Measurements from ENCODE around the gene TMC6. TPM values are rescaled to one million over a fixed set of nuclear protein-coding genes. Genes with fewer than 3 reads are reported as not detected.

TMC6 gene
- total and polyA plus RNA-seq, 2 of the 13 experiments (the other 11 are each of a cell fraction or from before 2014, with no cell fraction given): 48.4 to 99.1 TPM

DNA sequence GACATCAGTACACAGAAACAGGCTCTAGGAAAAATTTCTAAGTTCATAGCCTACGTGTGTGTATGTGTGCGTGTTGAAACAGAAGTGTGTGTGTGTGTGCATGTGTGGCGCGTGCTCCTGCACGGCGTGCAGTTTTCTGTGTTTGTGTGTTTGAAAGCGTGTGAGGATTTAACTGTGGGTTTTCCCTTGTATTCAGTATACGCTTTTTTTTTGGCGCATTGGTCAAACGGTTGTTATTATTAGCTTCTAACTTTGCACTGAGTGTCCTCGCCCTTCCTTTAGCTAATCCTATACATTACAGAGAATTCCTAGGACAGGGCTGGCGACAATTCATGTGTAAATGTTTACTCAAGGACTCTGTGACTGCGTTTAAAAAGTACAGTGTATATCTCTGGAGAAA is 23.0 kb downstream of the TMC6 start (continued):
- TF ChIP-seq EHMT2 (IDR thresholded peaks at IDR 0.05; ENCODE audit: borderline replicate concordance, low read depth, low read length) (no peak), HNF4G (IDR thresholded peaks at IDR 0.05; ENCODE audit: borderline replicate concordance, low read depth, low read length) (no peak), HNF4G (CRISPR knock-in tag; IDR thresholded peaks at IDR 0.05; ENCODE audit: borderline replicate concordance, low read depth) (no peak), CEBPB (IDR thresholded peaks at IDR 0.05; ENCODE audit: borderline replicate concordance, low read depth, low read length) (no peak), ZNF598 (CRISPR knock-in tag; IDR thresholded peaks at IDR 0.05; ENCODE audit: borderline replicate concordance) (no peak), ZBTB20 (CRISPR knock-in tag; IDR thresholded peaks at IDR 0.05; ENCODE audit: borderline replicate concordance, low read depth) (peak; percentile 99), PLRG1 (conservative IDR thresholded peaks at IDR 0.05) (no peak), RFXAP (CRISPR knock-in tag; IDR thresholded peaks at IDR 0.05; ENCODE audit: borderline replicate concordance) (no peak), PRPF4 (IDR thresholded peaks at IDR 0.05; ENCODE audit: low read depth, low read length, poor library complexity, severe bottlenecking) (no peak), JUN (CRISPR knock-in tag; IDR thresholded peaks at IDR 0.05) (no peak), IKZF4 (CRISPR knock-in tag; IDR thresholded peaks at IDR 0.05; ENCODE audit: borderline replicate concordance, low read depth, not compliant biosample characterization) (no peak), POGK (CRISPR knock-in tag; conservative IDR thresholded peaks at IDR 0.05) (0 out of 2 replicates have a peak, but pooled peaks have one; percentile 30), TOPORS (CRISPR knock-in tag; IDR thresholded peaks at IDR 0.05) (no peak), PAX8 (CRISPR knock-in tag; IDR thresholded peaks at IDR 0.05; ENCODE audit: borderline replicate concordance) (no peak), CHD4 (IDR thresholded peaks at IDR 0.05; ENCODE audit: borderline replicate concordance, low read length) (peak; percentile 53; the same call in 1 of the 2 replicates), ZMAT3 (CRISPR knock-in tag; conservative IDR thresholded peaks at IDR 0.05) (no peak), CC2D1A (CRISPR knock-in tag; IDR thresholded peaks at IDR 0.05) (no peak), ZNF337 (CRISPR knock-in tag; IDR thresholded peaks at IDR 0.05; ENCODE audit: borderline replicate concordance, low read depth) (no peak), HNRNPH1 (optimal IDR thresholded peaks at IDR 0.05; ENCODE audit: low read depth, low read length) (no peak), ATF7 (IDR thresholded peaks at IDR 0.05) (no peak), ATF7 (CRISPR knock-in tag; IDR thresholded peaks at IDR 0.05) (no peak), ZNF607 (CRISPR knock-in tag; IDR thresholded peaks at IDR 0.05; ENCODE audit: borderline replicate concordance) (no peak), ZNF292 (CRISPR knock-in tag; IDR thresholded peaks at IDR 0.05; ENCODE audit: borderline replicate concordance, low read depth) (no peak), SIN3B (IDR thresholded peaks at IDR 0.05; ENCODE audit: low read length) (no peak)
- TF ChIP-seq, protein P1, sequence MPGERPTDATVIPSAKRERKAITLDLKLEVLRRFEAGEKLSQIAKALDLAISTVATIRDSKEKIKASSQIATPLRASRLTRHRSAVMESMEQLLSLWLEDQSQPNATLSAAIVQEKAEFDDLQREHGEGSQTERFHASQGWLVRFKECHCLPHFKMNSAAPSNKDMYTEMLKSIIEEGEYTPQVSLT (CRISPR knock-in tag; IDR thresholded peaks at IDR 0.05; ENCODE audit: borderline replicate concordance, low read depth): no peak
- TF ChIP-seq, protein P2, sequence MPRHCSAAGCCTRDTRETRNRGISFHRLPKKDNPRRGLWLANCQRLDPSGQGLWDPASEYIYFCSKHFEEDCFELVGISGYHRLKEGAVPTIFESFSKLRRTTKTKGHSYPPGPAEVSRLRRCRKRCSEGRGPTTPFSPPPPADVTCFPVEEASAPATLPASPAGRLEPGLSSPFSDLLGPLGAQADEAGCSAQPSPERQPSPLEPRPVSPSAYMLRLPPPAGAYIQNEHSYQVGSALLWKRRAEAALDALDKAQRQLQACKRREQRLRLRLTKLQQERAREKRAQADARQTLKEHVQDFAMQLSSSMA (CRISPR knock-in tag; IDR thresholded peaks at IDR 0.05): no peak
- TF ChIP-seq, protein P3, sequence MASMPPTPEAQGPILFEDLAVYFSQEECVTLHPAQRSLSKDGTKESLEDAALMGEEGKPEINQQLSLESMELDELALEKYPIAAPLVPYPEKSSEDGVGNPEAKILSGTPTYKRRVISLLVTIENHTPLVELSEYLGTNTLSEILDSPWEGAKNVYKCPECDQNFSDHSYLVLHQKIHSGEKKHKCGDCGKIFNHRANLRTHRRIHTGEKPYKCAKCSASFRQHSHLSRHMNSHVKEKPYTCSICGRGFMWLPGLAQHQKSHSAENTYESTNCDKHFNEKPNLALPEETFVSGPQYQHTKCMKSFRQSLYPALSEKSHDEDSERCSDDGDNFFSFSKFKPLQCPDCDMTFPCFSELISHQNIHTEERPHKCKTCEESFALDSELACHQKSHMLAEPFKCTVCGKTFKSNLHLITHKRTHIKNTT (CRISPR knock-in tag; IDR thresholded peaks at IDR 0.05): no peak

Data from HepG2 (cell line).